ENCODE data around the gene RIC1. TPM values are rescaled to one million over a fixed set of nuclear protein-coding genes. Genes with fewer than 3 reads are reported as not detected.

Gene RIC1
- total RNA-seq, 2 donors from 2014 or later, result 12.8 to 17.9 TPM

- Histone ChIP-seq H3K9ac (ENCODE audit: low read depth in 2 of 2, low read length in 2 of 2) (no peak overlapping the region), H3K27me3 (no peaks in the 10 kb centered on the region), H3K4me1 (peaks cover 4% of the 10 kb centered on the region), H3K36me3 (no peaks in the 10 kb centered on the region), H3K27ac (no peak overlapping the region), H3K4me3 (no peak overlapping the region), H3K9me3 (no peaks in the 10 kb centered on the region)
- TF ChIP-seq CTCF (IDR thresholded peaks at IDR 0.05), result no peak
- intact Hi-C loops (cut with DNase I), result no loop called here
- no peak for DNase-seq
Observed at GRCh38 chr9:5635390-5635789, 6.5 kb downstream of the RIC1 start.

GRCh38 chr9:5639816-5640215 lies 10.9 kb downstream of the RIC1 start:
- no peak for TF ChIP-seq CTCF (IDR thresholded peaks at IDR 0.05)
- Histone ChIP-seq H3K9me3 (no peaks in the 10 kb centered on the region), H3K27me3 (no peaks in the 10 kb centered on the region), H3K36me3 (no peaks in the 10 kb centered on the region), H3K4me1 (no peaks in the 10 kb centered on the region), H3K27ac (no peak overlapping the region), H3K4me3 (no peak overlapping the region), H3K9ac (ENCODE audit: low read depth in 2 of 2, low read length in 2 of 2) (no peak overlapping the region)
- DNase-seq, result no peak
- intact Hi-C loops (cut with DNase I), result no loop called here

GRCh38 chr9:5642170-5642569 lies 13.3 kb downstream of the RIC1 start:
- Histone ChIP-seq H3K27ac (no peak overlapping the region), H3K4me1 (no peaks in the 10 kb centered on the region), H3K4me3 (no peak overlapping the region), H3K36me3 (no peaks in the 10 kb centered on the region), H3K9me3 (no peaks in the 10 kb centered on the region), H3K9ac (ENCODE audit: low read depth in 2 of 2, low read length in 2 of 2) (no peak overlapping the region), H3K27me3 (no peaks in the 10 kb centered on the region)
- TF ChIP-seq CTCF (IDR thresholded peaks at IDR 0.05), result no peak
- no peak for DNase-seq
- intact Hi-C loops (cut with DNase I), result no loop called here

- H3K27ac ChIP-seq, result no peak overlapping the region
- no peak for TF ChIP-seq CTCF (IDR thresholded peaks at IDR 0.05)
- intact Hi-C loops (cut with DNase I), result no loop called here
- no peak overlapping the region for H3K9ac ChIP-seq (ENCODE audit: low read depth in 2 of 2, low read length in 2 of 2)
- DNase-seq, result no peak
- no peaks in the 10 kb centered on the region for H3K36me3 ChIP-seq
- H3K27me3 ChIP-seq, result no peaks in the 10 kb centered on the region
- no peaks in the 10 kb centered on the region for H3K4me1 ChIP-seq
- H3K9me3 ChIP-seq, result no peaks in the 10 kb centered on the region
- H3K4me3 ChIP-seq, result no peak overlapping the region
Observed at GRCh38 chr9:5643005-5643624, 14.2 kb downstream of the RIC1 start.

- Histone ChIP-seq H3K4me1 (no peaks in the 10 kb centered on the region), H3K9me3 (no peaks in the 10 kb centered on the region), H3K27ac (no peak overlapping the region), H3K27me3 (no peaks in the 10 kb centered on the region), H3K4me3 (no peak overlapping the region), H3K36me3 (no peaks in the 10 kb centered on the region), H3K9ac (ENCODE audit: low read depth in 2 of 2, low read length in 2 of 2) (no peak overlapping the region)
- intact Hi-C loops (cut with DNase I), result no loop called here
- TF ChIP-seq CTCF (IDR thresholded peaks at IDR 0.05), result no peak
- DNase-seq, result no peak
Observed at GRCh38 chr9:5644501-5644900, 15.6 kb downstream of the RIC1 start.

All from colonic mucosa (tissue), 4 donors.